Osteocyte (in vitro differentiated cells): Measurements from ENCODE around the gene CDS1. TPM values are rescaled to one million over a fixed set of nuclear protein-coding genes. Genes with fewer than 3 reads are reported as not detected.
"Not testable (repeated sequence)": the region's sequence is repeated elsewhere in the genome, so short reads cannot be mapped to it uniquely, and the experiment has no call there.

Source experiments
- DNase-seq: peaks from one replicate; pipeline ENCODE4 v3.0.0; 2021; ENCODE audit warnings: mixed read lengths; ENCODE audit not compliant: unreplicated experiment; ENCODE audit errors: extremely low spot score
- H3K27ac Mint-ChIP-seq: one replicate; pipeline ENCODE4 v1.8.0; 2021; ENCODE audit warnings: mild to moderate bottlenecking, mixed read lengths; ENCODE audit not compliant: unreplicated experiment
- H3K27me3 Mint-ChIP-seq: one replicate; pipeline ENCODE4 v1.8.0; 2021; ENCODE audit warnings: mixed read lengths; ENCODE audit not compliant: unreplicated experiment
- H3K36me3 Mint-ChIP-seq: one replicate; pipeline ENCODE4 v1.8.0; 2021; ENCODE audit warnings: mixed read lengths; ENCODE audit not compliant: unreplicated experiment
- H3K4me1 Mint-ChIP-seq: one replicate; pipeline ENCODE4 v1.8.0; 2021; ENCODE audit warnings: mixed read lengths; ENCODE audit not compliant: unreplicated experiment
- H3K4me3 Mint-ChIP-seq: one replicate; pipeline ENCODE4 v1.8.0; 2021; ENCODE audit warnings: mild to moderate bottlenecking, moderate library complexity, mixed read lengths; ENCODE audit not compliant: unreplicated experiment
- H3K9me3 Mint-ChIP-seq: one replicate; pipeline ENCODE4 v1.8.0; 2021; ENCODE audit warnings: mixed read lengths; ENCODE audit not compliant: unreplicated experiment
- CTCF ChIP-seq: fragments of 200-600 bp; sonication (generic); IDR thresholded peaks from 2 replicates; pipeline ENCODE4 v1.5.0; 2021; ENCODE audit warnings: antibody characterized with exemption, mild to moderate bottlenecking, moderate library complexity
- long read RNA-seq: library from polyadenylated mRNA; unstranded; transcript quantifications from one replicate; pipeline ENCODE4 v2.0.0, GENCODE V29; 2021
- total RNA-seq: library from RNA; stranded (reverse); gene quantifications from 2 replicates; pipeline ENCODE4 v1.2.1, GENCODE V29; 2021

The CDS1 gene
- total RNA-seq, result not detected in 2 replicates
- long read RNA-seq, result 0 reads

- TF ChIP-seq CTCF, result no peak
- no peak for DNase-seq
- Mint-ChIP-seq H3K27ac (no peak within 1 kb of the TSS), H3K27me3 (peaks cover 66% of the 10 kb centered on the region), H3K9me3 (peaks cover 7% of the 10 kb centered on the region), H3K4me1 (peaks cover 11% of the 10 kb centered on the region), H3K4me3 (peak within 1 kb of the TSS; percentile 69), H3K36me3 (no peaks in the 10 kb centered on the region)
These were observed at the start of gene CDS1 for GRCh38 chr4:84582988-84583875. Gene CDS1, plus strand, starts transcription at chr4:84583127. Its CDS starts 275 bp downstream, at chr4:84583402.

- no peaks in the 10 kb centered on the region for H3K4me1 Mint-ChIP-seq
- H3K27me3 Mint-ChIP-seq, result peaks cover 7% of the 10 kb centered on the region
- no peak overlapping the region for H3K27ac Mint-ChIP-seq
- peaks cover 11% of the 10 kb centered on the region for H3K9me3 Mint-ChIP-seq
- DNase-seq, result no peak
- no peak for TF ChIP-seq CTCF
- H3K4me3 Mint-ChIP-seq, result no peak overlapping the region
- no peaks in the 10 kb centered on the region for H3K36me3 Mint-ChIP-seq
These were observed 47.0 kb upstream of the CDS1 start for GRCh38 chr4:84535901-84536300.

- H3K36me3 Mint-ChIP-seq, result no peaks in the 10 kb centered on the region
- TF ChIP-seq CTCF, result no peak
- no peak for DNase-seq
- H3K27ac Mint-ChIP-seq, result no peak overlapping the region
- H3K4me3 Mint-ChIP-seq, result no peak overlapping the region
- peaks cover 11% of the 10 kb centered on the region for H3K27me3 Mint-ChIP-seq
- peaks cover 4% of the 10 kb centered on the region for H3K9me3 Mint-ChIP-seq
- no peaks in the 10 kb centered on the region for H3K4me1 Mint-ChIP-seq
These were observed 37.8 kb upstream of the CDS1 start for GRCh38 chr4:84545093-84545492.

- no peak for DNase-seq
- Mint-ChIP-seq H3K4me3 (no peak overlapping the region), H3K36me3 (no peaks in the 10 kb centered on the region), H3K9me3 (peaks cover 1% of the 10 kb centered on the region), H3K4me1 (no peaks in the 10 kb centered on the region), H3K27ac (no peak overlapping the region), H3K27me3 (peaks cover 11% of the 10 kb centered on the region)
- no peak for TF ChIP-seq CTCF
These were observed 35.7 kb upstream of the CDS1 start for GRCh38 chr4:84547211-84547610.

- H3K27me3 Mint-ChIP-seq, result peaks cover 11% of the 10 kb centered on the region
- not testable (repeated sequence) for H3K4me1 Mint-ChIP-seq, H3K36me3 Mint-ChIP-seq, H3K4me3 Mint-ChIP-seq, H3K9me3 Mint-ChIP-seq, DNase-seq, H3K27ac Mint-ChIP-seq
These were observed 33.7 kb upstream of the CDS1 start for GRCh38 chr4:84549191-84549590.
